Central memory CD8-positive, alpha-beta T cell (primary cell): ENCODE results near the gene UMOD.
"Not testable (repeated sequence)": the region's sequence is repeated elsewhere in the genome, so short reads cannot be mapped to it uniquely, and the experiment has no call there.

ENCODE experiments used
- ATAC-seq: fragments of 150-1000 bp; cut with Tn5 transposase; replicated peaks from 2 replicates; pipeline ENCODE4 v1.10.0; 2022; ENCODE audit warnings: mild to moderate bottlenecking, moderate FRiP score, moderate number of reproducible peaks; ENCODE audit not compliant: poor library complexity, severe bottlenecking; ENCODE audit errors: extremely low read depth
- DNase-seq, 2 donors: peaks; one replicate each; pipeline ENCODE4 v3.0.0; 2021; ENCODE audit warnings: low spot score in 2 of 2
- H3K27ac Mint-ChIP-seq: one replicate; pipeline ENCODE4 v1.8.0; 2022; ENCODE audit warnings: low read depth, mild to moderate bottlenecking, moderate library complexity, mixed read lengths
- H3K27me3 Mint-ChIP-seq: one replicate; pipeline ENCODE4 v1.8.0; 2022; ENCODE audit warnings: mixed read lengths
- H3K36me3 Mint-ChIP-seq: one replicate; pipeline ENCODE4 v1.8.0; 2022; ENCODE audit warnings: mild to moderate bottlenecking, moderate library complexity, mixed read lengths; ENCODE audit not compliant: insufficient read depth
- H3K4me1 Mint-ChIP-seq: one replicate; pipeline ENCODE4 v1.8.0; 2022; ENCODE audit warnings: mixed read lengths
- H3K4me3 Mint-ChIP-seq: one replicate; pipeline ENCODE4 v1.8.0; 2022; ENCODE audit warnings: mild to moderate bottlenecking, moderate library complexity, mixed read lengths
- H3K9me3 Mint-ChIP-seq: one replicate; pipeline ENCODE4 v1.8.0; 2022; ENCODE audit warnings: mixed read lengths

Gene UMOD

GRCh38 chr16:20327444-20328041 lies 25.0 kb downstream of the UMOD start, which contains the start of gene GP2:
Gene GP2 (minus strand): TSS chr16:20327513. CDS start chr16:20326431, 1,082 bp downstream.
- Mint-ChIP-seq H3K27me3 (no peaks in the 10 kb centered on the region), H3K27ac (no peak within 1 kb of the TSS), H3K9me3 (peaks cover 5% of the 10 kb centered on the region), H3K4me1 (no peaks in the 10 kb centered on the region), H3K36me3 (no peaks in the 10 kb centered on the region), H3K4me3 (no peak within 1 kb of the TSS)
- DNase-seq: no peak
- no peak for ATAC-seq

DNA sequence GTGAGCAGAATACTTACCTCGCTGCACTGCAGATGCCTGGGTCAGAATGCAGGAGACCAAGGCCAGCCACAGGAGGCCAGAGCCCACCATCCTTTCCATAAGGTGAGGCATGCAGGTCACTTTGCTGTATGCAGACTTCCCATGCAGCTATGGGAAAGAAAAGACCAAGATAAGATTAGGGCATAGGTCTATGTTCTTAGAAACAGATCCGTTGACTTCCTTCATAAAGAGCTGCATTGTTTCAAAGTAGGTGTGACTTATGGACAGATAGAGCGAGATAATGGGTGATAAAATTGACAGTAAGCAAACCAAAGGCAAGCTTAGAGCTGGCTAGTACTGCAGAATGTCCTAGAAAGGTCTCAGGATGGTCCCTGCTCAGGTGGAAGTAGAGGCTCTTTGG lies 26.2 kb downstream of the UMOD start:
- Mint-ChIP-seq H3K9me3 (peaks cover 5% of the 10 kb centered on the region), H3K4me3 (no peak overlapping the region), H3K27ac (no peak overlapping the region), H3K36me3 (no peaks in the 10 kb centered on the region), H3K27me3 (no peaks in the 10 kb centered on the region), H3K4me1 (no peaks in the 10 kb centered on the region)
- no peak for ATAC-seq
- DNase-seq: no peak

DNA sequence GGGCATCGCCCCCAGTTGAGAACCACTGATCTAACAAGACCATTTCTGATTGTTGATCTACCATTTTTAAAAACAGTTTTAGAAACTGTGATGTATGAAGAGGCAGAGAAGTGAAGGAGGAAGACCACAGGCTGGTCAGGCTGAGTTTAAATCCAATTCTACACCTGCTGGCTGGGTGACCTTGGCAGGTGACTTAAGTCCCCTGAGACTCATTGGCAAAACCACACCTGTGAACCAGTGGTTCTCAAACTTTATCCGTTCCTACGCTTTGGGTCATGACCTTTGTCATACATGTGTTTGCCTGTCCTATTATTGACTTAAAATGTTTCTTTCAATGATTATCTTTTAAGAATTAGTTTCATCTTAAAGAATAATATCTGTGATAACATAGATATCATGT lies 27.5 kb downstream of the UMOD start:
- Mint-ChIP-seq H3K4me3 (no peak overlapping the region), H3K36me3 (no peaks in the 10 kb centered on the region), H3K9me3 (peaks cover 5% of the 10 kb centered on the region), H3K4me1 (no peaks in the 10 kb centered on the region), H3K27me3 (no peaks in the 10 kb centered on the region), H3K27ac (no peak overlapping the region)
- no peak for ATAC-seq
- no peak for DNase-seq

- H3K27ac Mint-ChIP-seq: no peak overlapping the region
- H3K4me1 Mint-ChIP-seq: no peaks in the 10 kb centered on the region
- DNase-seq (no peak), ATAC-seq (no peak)
- no peak overlapping the region for H3K4me3 Mint-ChIP-seq
- H3K27me3 Mint-ChIP-seq: no peaks in the 10 kb centered on the region
- no peaks in the 10 kb centered on the region for H3K9me3 Mint-ChIP-seq
- H3K36me3 Mint-ChIP-seq: no peaks in the 10 kb centered on the region
These were observed 28.9 kb downstream of the UMOD start for GRCh38 chr16:20323591-20324117.

GRCh38 chr16:20322696-20323095 lies 29.8 kb downstream of the UMOD start:
- H3K36me3 Mint-ChIP-seq: no peaks in the 10 kb centered on the region
- no peaks in the 10 kb centered on the region for H3K27me3 Mint-ChIP-seq
- no peak for ATAC-seq
- no peaks in the 10 kb centered on the region for H3K4me1 Mint-ChIP-seq
- H3K27ac Mint-ChIP-seq: no peak overlapping the region
- H3K9me3 Mint-ChIP-seq: no peaks in the 10 kb centered on the region
- no peak overlapping the region for H3K4me3 Mint-ChIP-seq
- no peak for DNase-seq

GRCh38 chr16:20321671-20322070 lies 30.8 kb downstream of the UMOD start:
- ATAC-seq: no peak

DNA sequence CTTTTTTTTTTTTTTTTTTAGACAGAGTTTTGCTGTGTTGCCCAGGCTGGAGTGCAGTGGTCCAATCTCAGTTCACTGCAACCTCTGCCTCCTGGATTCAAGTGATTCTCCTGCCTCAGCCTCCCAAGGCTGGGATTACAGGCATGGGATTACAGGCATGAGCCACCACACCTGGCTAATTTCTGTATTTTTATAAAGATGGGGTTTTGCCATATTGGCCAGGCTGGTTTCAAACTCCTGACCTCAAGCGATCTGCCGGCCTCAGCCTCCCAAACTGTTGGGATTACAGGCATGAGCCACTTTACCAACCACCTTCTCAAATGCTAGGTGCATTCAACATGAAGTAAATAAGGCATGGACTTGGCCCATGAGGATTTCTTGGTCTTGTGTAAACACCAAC lies 31.5 kb downstream of the UMOD start:
- H3K4me1 Mint-ChIP-seq, DNase-seq, H3K36me3 Mint-ChIP-seq, ATAC-seq, H3K27ac Mint-ChIP-seq, H3K9me3 Mint-ChIP-seq, H3K4me3 Mint-ChIP-seq, H3K27me3 Mint-ChIP-seq: not testable (repeated sequence)

More at GRCh38 chr16:20321671-20322070, 30.8 kb downstream of the UMOD start:
- Mint-ChIP-seq H3K27ac (no peak overlapping the region), H3K27me3 (no peaks in the 10 kb centered on the region), H3K9me3 (no peaks in the 10 kb centered on the region), H3K36me3 (no peaks in the 10 kb centered on the region), H3K4me3 (no peak overlapping the region), H3K4me1 (no peaks in the 10 kb centered on the region)
- no peak for DNase-seq

- ATAC-seq: no peak
- Mint-ChIP-seq H3K36me3 (no peaks in the 10 kb centered on the region), H3K9me3 (no peaks in the 10 kb centered on the region), H3K4me3 (no peak overlapping the region), H3K27ac (no peak overlapping the region), H3K27me3 (no peaks in the 10 kb centered on the region), H3K4me1 (no peaks in the 10 kb centered on the region)
- no peak for DNase-seq
These were observed 31.9 kb downstream of the UMOD start for GRCh38 chr16:20320592-20320991.

DNA sequence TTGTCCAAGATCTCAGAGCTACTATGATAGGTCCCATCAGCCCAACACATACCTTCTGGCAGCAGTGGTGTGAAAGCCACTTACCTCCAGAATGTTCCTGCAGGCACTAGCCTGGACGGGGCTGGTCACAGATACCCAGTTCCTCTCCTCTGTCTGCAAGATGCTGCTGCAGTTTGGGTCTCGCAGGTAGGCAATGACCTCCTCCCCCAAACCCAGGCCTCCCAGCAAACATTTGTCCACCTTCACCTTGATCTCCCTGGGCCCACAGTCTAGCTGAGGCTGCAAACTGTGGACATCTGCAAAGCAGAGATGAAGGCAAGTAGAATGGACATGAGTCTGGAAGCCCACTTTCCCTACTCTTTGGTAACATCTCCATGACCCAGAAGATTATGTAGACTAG lies 32.3 kb downstream of the UMOD start:
- no peak for DNase-seq
- Mint-ChIP-seq H3K9me3 (no peaks in the 10 kb centered on the region), H3K4me1 (no peaks in the 10 kb centered on the region), H3K4me3 (no peak overlapping the region), H3K27ac (no peak overlapping the region), H3K36me3 (no peaks in the 10 kb centered on the region), H3K27me3 (no peaks in the 10 kb centered on the region)
- no peak for ATAC-seq

- ATAC-seq (no peak), DNase-seq (no peak)
- Mint-ChIP-seq H3K27me3 (no peaks in the 10 kb centered on the region), H3K4me3 (no peak overlapping the region), H3K4me1 (no peaks in the 10 kb centered on the region), H3K9me3 (no peaks in the 10 kb centered on the region), H3K36me3 (no peaks in the 10 kb centered on the region), H3K27ac (no peak overlapping the region)
These were observed 33.1 kb downstream of the UMOD start for GRCh38 chr16:20319406-20319805.

DNA sequence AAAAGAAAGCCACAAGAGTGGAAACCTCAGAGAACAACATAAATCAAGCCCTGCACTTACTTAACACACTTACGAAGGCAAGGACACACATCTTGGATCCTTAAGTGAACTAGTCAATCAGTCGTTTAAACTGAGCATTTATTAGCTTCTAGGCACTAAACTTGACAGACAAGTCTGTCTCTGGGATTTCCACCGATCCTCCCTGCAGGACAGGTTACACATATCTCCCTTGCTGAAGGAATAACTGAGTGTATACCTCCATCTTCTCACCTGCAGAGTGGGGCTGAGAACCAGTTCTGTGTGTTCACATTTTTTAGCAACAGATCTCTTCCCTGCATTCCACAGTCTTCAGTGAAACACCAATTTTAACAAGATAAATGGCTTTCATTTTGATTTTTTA lies 34.1 kb downstream of the UMOD start:
- Mint-ChIP-seq H3K4me3 (no peak overlapping the region), H3K9me3 (no peaks in the 10 kb centered on the region), H3K4me1 (no peaks in the 10 kb centered on the region), H3K27ac (no peak overlapping the region), H3K36me3 (no peaks in the 10 kb centered on the region), H3K27me3 (no peaks in the 10 kb centered on the region)
- DNase-seq (no peak), ATAC-seq (no peak)

GRCh38 chr16:20318006-20318405 lies 34.5 kb downstream of the UMOD start:
- no peaks in the 10 kb centered on the region for H3K27me3 Mint-ChIP-seq
- no peak overlapping the region for H3K27ac Mint-ChIP-seq
- no peak overlapping the region for H3K4me3 Mint-ChIP-seq
- ATAC-seq (no peak), DNase-seq (no peak)
- H3K4me1 Mint-ChIP-seq: no peaks in the 10 kb centered on the region
- no peaks in the 10 kb centered on the region for H3K36me3 Mint-ChIP-seq
- H3K9me3 Mint-ChIP-seq: peaks cover 4% of the 10 kb centered on the region

DNA sequence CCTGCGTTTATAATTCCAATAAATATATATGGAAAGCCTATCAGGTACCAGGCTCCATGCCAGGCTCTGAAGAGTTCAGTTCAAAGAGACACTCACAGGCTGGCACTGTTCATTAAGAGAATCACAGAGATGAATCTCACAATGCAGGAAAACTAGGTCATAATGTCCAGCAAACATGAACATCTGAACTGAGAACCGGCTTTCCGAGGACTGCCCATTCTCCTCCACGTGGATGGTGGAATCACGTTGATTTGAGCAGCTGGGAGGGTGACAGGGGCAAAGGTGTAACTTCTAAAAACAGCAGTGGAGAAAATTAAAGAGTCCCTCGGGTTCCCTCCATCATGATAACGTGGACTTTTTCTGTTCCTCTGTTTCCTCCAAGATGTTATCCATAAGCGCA lies 35.4 kb downstream of the UMOD start:
- Mint-ChIP-seq H3K27ac (no peak overlapping the region), H3K4me1 (no peaks in the 10 kb centered on the region), H3K9me3 (peaks cover 5% of the 10 kb centered on the region), H3K36me3 (no peaks in the 10 kb centered on the region), H3K4me3 (no peak overlapping the region), H3K27me3 (no peaks in the 10 kb centered on the region)
- ATAC-seq: no peak
- DNase-seq: no peak
